B cell (primary cell): ENCODE data around the gene CHST13. TPM values are rescaled to one million over a fixed set of nuclear protein-coding genes. Genes with fewer than 3 reads are reported as not detected.

ENCODE experiments used
- ATAC-seq: fragments of 200-7000 bp; cut with Tn5 transposase; one replicate; pipeline ENCODE4 v1.10.0; 2021; ENCODE audit warnings: low read depth, mild to moderate bottlenecking, moderate number of reproducible peaks, moderate library complexity
- CTCF ChIA-PET: fragments of 350-600 bp; sonication (Branson Sonifier 250); formaldehyde crosslinking; loops from one replicate; lab custom pipeline; 2021; ENCODE audit warnings: antibody characterized with exemption, inconsistent platforms; lab: Charles Lee
- POLR2A ChIA-PET: fragments of 350-600 bp; sonication (Branson Sonifier 250); formaldehyde crosslinking; loops from one replicate; lab custom pipeline; 2021; ENCODE audit warnings: antibody characterized with exemption; lab: Charles Lee
- DNase-seq: peaks from one replicate; pipeline ENCODE4 v3.0.0; 2013
- H2AFZ ChIP-seq: 2 replicates; pipeline ENCODE4 v1.6.1; 2012; ENCODE audit warnings: mild to moderate bottlenecking, low read depth, low read length; ENCODE audit not compliant: insufficient read depth, poor library complexity, severe bottlenecking
- H3K27ac ChIP-seq, 2 donors: 1 replicate in 1 of 2; 2 replicates in 1 of 2; pipeline ENCODE4 v1.5.1; 2012 to 2013; ENCODE audit warnings: low read length in 2 of 2, mild to moderate bottlenecking in 2 of 2, moderate library complexity in 1 of 2
- H3K27me3 ChIP-seq, 4 experiments: fragments of 200-600 bp in 1 of 4; sonication (generic) in 1 of 4; replicated peaks in 1 of 4; 1 replicate in 2 of 4; 2 replicates in 2 of 4; pipeline versions ENCODE4 v1.6.1 to v1.7.0; 2013 to 2016; ENCODE audit warnings: low read length in 3 of 4, mild to moderate bottlenecking in 2 of 4, mixed read lengths in 1 of 4, moderate library complexity in 1 of 4; ENCODE audit not compliant: insufficient read depth in 4 of 4, control insufficient read depth in 3 of 4; ENCODE audit errors: control extremely low read depth in 1 of 4
- H3K36me3 ChIP-seq, 2 experiments: replicated peaks in 1 of 2; 1 replicate in 1 of 2; 2 replicates in 1 of 2; pipeline versions ENCODE4 v1.6.1 to v1.7.1; 2013; ENCODE audit warnings: low read length in 1 of 2; ENCODE audit not compliant: insufficient read depth in 2 of 2, control insufficient read depth in 1 of 2; ENCODE audit errors: control extremely low read depth in 1 of 2, extremely low read depth in 1 of 2
- H3K4me1 ChIP-seq, 2 donors: fragments of 200-600 bp in 1 of 2; sonication (generic) in 1 of 2; 1 replicate in 1 of 2; 2 replicates in 1 of 2; pipeline versions ENCODE4 v1.5.1 to v1.6.1; 2013 to 2017; ENCODE audit warnings: low read length in 2 of 2; ENCODE audit not compliant: control insufficient read depth in 2 of 2, insufficient read depth in 2 of 2
- H3K4me2 ChIP-seq: replicated peaks from 2 replicates; pipeline ENCODE3; 2012; ENCODE audit warnings: mild to moderate bottlenecking, low read depth, low read length; ENCODE audit not compliant: poor library complexity, severe bottlenecking
- H3K4me3 ChIP-seq, 5 experiments: fragments of 200-600 bp in 1 of 5; sonication (generic) in 1 of 5; 1 replicate in 3 of 5; 2 replicates in 2 of 5; pipeline versions ENCODE4 v1.5.1 to v1.7.0; 2011 to 2016; ENCODE audit warnings: low read length in 4 of 5, mild to moderate bottlenecking in 4 of 5, low read depth in 2 of 5, control low read depth in 1 of 5, moderate library complexity in 1 of 5; ENCODE audit not compliant: insufficient read depth in 1 of 5; ENCODE audit errors: control extremely low read depth in 1 of 5, extremely low read depth in 1 of 5
- H3K79me2 ChIP-seq: fragments of 200-600 bp; sonication (generic); one replicate; pipeline ENCODE4 v1.6.0; 2016; ENCODE audit warnings: low read length; ENCODE audit not compliant: control insufficient read depth, insufficient read depth
- H3K9ac ChIP-seq: fragments of 200-600 bp; sonication (generic); 2 replicates; pipeline ENCODE4 v1.6.1; 2017; ENCODE audit warnings: mild to moderate bottlenecking, low read length, moderate library complexity
- H3K9me3 ChIP-seq, 3 donors: one replicate each; pipeline versions ENCODE4 v1.6.1 to v1.7.1; 2013; ENCODE audit warnings: low read length in 2 of 3; ENCODE audit not compliant: control insufficient read depth in 2 of 3, insufficient read depth in 1 of 3; ENCODE audit errors: control extremely low read depth in 1 of 3
- H4K20me1 ChIP-seq: 2 replicates; pipeline ENCODE4 v1.6.0; 2012; ENCODE audit warnings: mild to moderate bottlenecking, low read length; ENCODE audit not compliant: insufficient read depth, control insufficient read depth, poor library complexity, severe bottlenecking
- H3K27ac Mint-ChIP-seq: one replicate; pipeline ENCODE4 v1.8.0; 2021; ENCODE audit warnings: mixed read lengths
- H3K27me3 Mint-ChIP-seq: one replicate; pipeline ENCODE4 v1.8.0; 2021; ENCODE audit warnings: mixed read lengths
- H3K4me1 Mint-ChIP-seq: one replicate; pipeline ENCODE4 v1.8.0; 2021; ENCODE audit warnings: mixed read lengths
- H3K4me3 Mint-ChIP-seq: one replicate; pipeline ENCODE4 v1.8.0; 2021; ENCODE audit warnings: mixed read lengths
- H3K9me3 Mint-ChIP-seq: one replicate; pipeline ENCODE4 v1.8.0; 2022; ENCODE audit warnings: mixed read lengths; ENCODE audit not compliant: insufficient read depth
- EZH2 ChIP-seq: IDR thresholded peaks from 2 replicates; pipeline ENCODE4 v1.6.1; 2012; ENCODE audit warnings: borderline replicate concordance, low read depth, mild to moderate bottlenecking, moderate library complexity, low read length; ENCODE audit not compliant: insufficient read depth, poor library complexity, severe bottlenecking
- WGBS: methylation state at CpG from one replicate; pipeline ENCODE4 v1.1.5; 2013; ENCODE audit warnings: missing lambda C conversion rate; ENCODE audit not compliant: insufficient coverage; 5-methylcytosine and 5-hydroxymethylcytosine counted together
- intact Hi-C: fragments of 100-400 bp; cut with micrococcal nuclease; formaldehyde crosslinking; loops from one replicate; pipeline ENCODE4 v1.10.0; 2022
- polyA plus RNA-seq: library from polyadenylated mRNA; depleted of rRNA; stranded (reverse); fragments of >200 nt; gene quantifications from 2 replicates; pipeline ENCODE4 v1.2.3, GENCODE V29; 2012
- total RNA-seq, 2 donors: library from RNA; stranded (reverse); fragments of 120-200 nt in 1 of 2; gene quantifications; 1 replicate in 1 of 2; 2 replicates in 1 of 2; pipeline versions ENCODE4 v1.2.3 to v1.2.4, GENCODE V29; 2013 to 2022
- TF ChIP-seq, protein P1 (sequence below): fragments of 200-600 bp; IDR thresholded peaks from one replicate; pipeline ENCODE4 v1.8.0; 2022; ENCODE audit warnings: antibody characterized with exemption, mild to moderate bottlenecking

CHST13 gene
- total and polyA plus RNA-seq, 2 donors (not counting 1 experiment from before 2014, with no cell fraction given) = 0.07 TPM; not detected in 1

DNA sequence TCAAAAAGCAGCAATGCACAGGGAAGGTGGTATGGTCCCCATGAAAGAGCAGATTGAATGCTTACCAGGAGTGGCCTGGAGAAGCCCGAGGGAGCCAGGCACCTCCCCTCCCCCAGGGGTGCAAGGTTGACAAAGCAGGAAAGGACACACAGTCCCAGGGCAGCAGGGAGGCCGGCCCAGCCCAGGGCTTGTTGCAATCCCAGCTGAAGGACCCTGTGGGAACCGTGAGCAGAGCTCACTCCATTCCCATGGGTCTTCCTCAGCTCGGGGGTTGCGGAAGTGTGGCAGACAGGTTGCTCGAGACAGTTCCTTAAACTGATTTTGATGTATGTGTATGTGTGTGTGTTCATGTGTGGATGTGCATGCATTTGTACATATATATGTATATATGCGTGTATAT is 22.2 kb upstream of the CHST13 start:
- peaks cover 0 to 12% of the 10 kb centered on the region in 2 donors for H3K4me1 ChIP-seq
- H3K9me3 Mint-ChIP-seq = no peaks in the 10 kb centered on the region
- H4K20me1 ChIP-seq = no peaks in the 10 kb centered on the region
- no peak overlapping the region for H3K27ac Mint-ChIP-seq
- 28% methylated on average over 7 of the region's 7 CpGs for WGBS
- peaks cover 10% of the 10 kb centered on the region for H3K27me3 Mint-ChIP-seq
- no peak overlapping the region for H3K4me3 ChIP-seq
- no peaks in the 10 kb centered on the region for H3K9me3 ChIP-seq
- ATAC-seq (no peak), DNase-seq (no peak)
- H3K36me3 ChIP-seq = no peaks in the 10 kb centered on the region
- peak overlapping the region; percentile 11 for H2AFZ ChIP-seq
- H3K4me3 Mint-ChIP-seq = no peak overlapping the region
- no peak overlapping the region for H3K9ac ChIP-seq
- ChIA-PET CTCF (interaction anchor here (0.5 kb wide), 1 partner anchor 11 kb away, joined by 3 read pairs; no protein-coding TSS in a partner anchor), POLR2A (no interaction called here)
- no peak for TF ChIP-seq EZH2
- TF ChIP-seq, protein P1, sequence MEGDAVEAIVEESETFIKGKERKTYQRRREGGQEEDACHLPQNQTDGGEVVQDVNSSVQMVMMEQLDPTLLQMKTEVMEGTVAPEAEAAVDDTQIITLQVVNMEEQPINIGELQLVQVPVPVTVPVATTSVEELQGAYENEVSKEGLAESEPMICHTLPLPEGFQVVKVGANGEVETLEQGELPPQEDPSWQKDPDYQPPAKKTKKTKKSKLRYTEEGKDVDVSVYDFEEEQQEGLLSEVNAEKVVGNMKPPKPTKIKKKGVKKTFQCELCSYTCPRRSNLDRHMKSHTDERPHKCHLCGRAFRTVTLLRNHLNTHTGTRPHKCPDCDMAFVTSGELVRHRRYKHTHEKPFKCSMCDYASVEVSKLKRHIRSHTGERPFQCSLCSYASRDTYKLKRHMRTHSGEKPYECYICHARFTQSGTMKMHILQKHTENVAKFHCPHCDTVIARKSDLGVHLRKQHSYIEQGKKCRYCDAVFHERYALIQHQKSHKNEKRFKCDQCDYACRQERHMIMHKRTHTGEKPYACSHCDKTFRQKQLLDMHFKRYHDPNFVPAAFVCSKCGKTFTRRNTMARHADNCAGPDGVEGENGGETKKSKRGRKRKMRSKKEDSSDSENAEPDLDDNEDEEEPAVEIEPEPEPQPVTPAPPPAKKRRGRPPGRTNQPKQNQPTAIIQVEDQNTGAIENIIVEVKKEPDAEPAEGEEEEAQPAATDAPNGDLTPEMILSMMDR = no peak
- no peak overlapping the region for H3K27ac ChIP-seq
- H3K79me2 ChIP-seq = no peaks in the 10 kb centered on the region
- intact Hi-C loops = no loop called here
- peaks cover 4% of the 10 kb centered on the region for H3K4me1 Mint-ChIP-seq
- peak overlapping the region; percentile 12 for H3K4me2 ChIP-seq
- no peaks in the 10 kb centered on the region for H3K27me3 ChIP-seq

DNA sequence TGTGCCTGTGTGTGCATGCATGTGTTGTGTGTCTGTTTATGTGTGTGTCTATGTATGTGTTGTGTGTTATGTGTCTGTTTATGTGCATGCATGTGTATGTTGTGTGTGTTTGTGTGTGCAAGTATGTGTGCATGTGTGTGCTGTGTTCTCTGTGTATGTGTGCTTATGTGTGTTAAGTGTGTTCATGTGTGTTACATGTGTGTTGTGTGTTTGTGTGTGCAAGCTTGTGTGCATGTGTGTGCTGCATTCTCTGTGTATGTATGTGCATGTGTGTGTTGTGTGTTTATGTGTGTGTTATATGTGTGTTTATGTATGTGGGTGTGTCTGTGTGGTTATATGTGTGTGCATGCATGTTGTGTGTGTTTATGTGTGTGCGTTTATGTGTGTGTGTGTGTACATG is 21.3 kb upstream of the CHST13 start:
- DNase-seq (no peak), ATAC-seq (no peak)
- Mint-ChIP-seq H3K27ac (no peak overlapping the region), H3K9me3 (no peaks in the 10 kb centered on the region), H3K4me3 (no peak overlapping the region), H3K4me1 (no peaks in the 10 kb centered on the region), H3K27me3 (peaks cover 10% of the 10 kb centered on the region)
- 88% methylated on average over 1 of the region's 1 CpG for WGBS
- Histone ChIP-seq H3K4me3 (no peak overlapping the region), H4K20me1 (no peaks in the 10 kb centered on the region), H3K36me3 (no peaks in the 10 kb centered on the region), H3K9ac (no peak overlapping the region), H3K9me3 (no peaks in the 10 kb centered on the region), H3K4me1 (peaks cover 0 to 8% of the 10 kb centered on the region in 2 donors), H2AFZ (no peak overlapping the region), H3K4me2 (no peak overlapping the region), H3K27me3 (no peaks in the 10 kb centered on the region), H3K27ac (no peak overlapping the region), H3K79me2 (no peaks in the 10 kb centered on the region)
- POLR2A ChIA-PET = no interaction called here
- TF ChIP-seq EZH2 = no peak
- TF ChIP-seq, protein P1 = no peak
- intact Hi-C loops = no loop called here
- CTCF ChIA-PET = no interaction called here
